NCI-H1930 (cell line): ENCODE results near the gene RAB9B.

ENCODE experiments used
- DNase-seq, 2 experiments: peaks; one replicate each; lab custom pipeline; 2025; lab: John Stamatoyannopoulos, UW

Gene RAB9B

GRCh38 chrX:103811858-103812257 is 20.2 kb downstream of the RAB9B start:
- DNase-seq, result no peak

GRCh38 chrX:103806862-103807474 is 25.1 kb downstream of the RAB9B start:
- DNase-seq, result no peak

GRCh38 chrX:103805860-103806259 is 26.2 kb downstream of the RAB9B start:
- DNase-seq, result no peak

- no peak for DNase-seq
These were observed 31.7 kb downstream of the RAB9B start for GRCh38 chrX:103800318-103800717.

- DNase-seq, result no peak
These were observed 34.4 kb downstream of the RAB9B start for GRCh38 chrX:103797691-103798090.

GRCh38 chrX:103794119-103794518 is 37.9 kb downstream of the RAB9B start:
- DNase-seq, result no peak

GRCh38 chrX:103793545-103793940 is 38.5 kb downstream of the RAB9B start:
- no peak for DNase-seq

- no peak for DNase-seq
These were observed 39.0 kb downstream of the RAB9B start for GRCh38 chrX:103792916-103793544.

- no peak for DNase-seq
These were observed 40.1 kb downstream of the RAB9B start for GRCh38 chrX:103791826-103792485.

- DNase-seq, result peak; percentile 59 to 60
These were observed 40.8 kb downstream of the RAB9B start for GRCh38 chrX:103791228-103791627.

- DNase-seq, result no peak
These were observed 43.1 kb downstream of the RAB9B start for GRCh38 chrX:103789004-103789403.

- DNase-seq, result no peak
These were observed 48.1 kb downstream of the RAB9B start for GRCh38 chrX:103783971-103784370.

- DNase-seq, result no peak
These were observed 48.9 kb downstream of the RAB9B start for GRCh38 chrX:103783196-103783595.

GRCh38 chrX:103782640-103783039 is 49.4 kb downstream of the RAB9B start:
- DNase-seq, result no peak

- DNase-seq, result no peak
These were observed 50.4 kb downstream of the RAB9B start for GRCh38 chrX:103781706-103782105.

GRCh38 chrX:103781062-103781402 is 51.0 kb downstream of the RAB9B start:
- DNase-seq, result no peak

- no peak for DNase-seq
These were observed 51.6 kb downstream of the RAB9B start for GRCh38 chrX:103780336-103781061.

GRCh38 chrX:103779141-103779789 is 52.8 kb downstream of the RAB9B start:
- DNase-seq, result no peak

- no peak for DNase-seq
These were observed 55.5 kb downstream of the RAB9B start, which contains the start of gene PLP1 for GRCh38 chrX:103776546-103776945. Gene PLP1, plus strand, starts transcription at chrX:103776840. Its CDS starts 156 bp downstream, at chrX:103776996.

- DNase-seq, result no peak
These were observed 57.9 kb downstream of the RAB9B start for GRCh38 chrX:103774070-103774642.

- DNase-seq, result no peak
These were observed 58.6 kb downstream of the RAB9B start for GRCh38 chrX:103773445-103773844.
